KMS-11 (cell line): ENCODE measurements around the gene FAM219B.

Experiments used
- H2AFZ ChIP-seq: fragments of 200-600 bp; sonication (generic); 2 replicates; pipeline ENCODE4 v1.6.1; 2016; ENCODE audit warnings: antibody characterized with exemption, mixed run types, low read depth
- H3K27ac ChIP-seq: fragments of 200-600 bp; sonication (generic); 2 replicates; pipeline ENCODE4 v1.6.1; 2016; ENCODE audit warnings: mild to moderate bottlenecking, mixed run types
- H3K27me3 ChIP-seq: fragments of 200-600 bp; sonication (generic); 2 replicates; pipeline ENCODE4 v1.6.1; 2017; ENCODE audit warnings: mild to moderate bottlenecking, low read depth, mixed run types, moderate library complexity; ENCODE audit not compliant: insufficient read depth
- H3K36me3 ChIP-seq: fragments of 200-600 bp; sonication (generic); 2 replicates; pipeline ENCODE4 v1.6.1; 2017; ENCODE audit warnings: mild to moderate bottlenecking, mixed run types; ENCODE audit not compliant: insufficient read depth
- H3K4me1 ChIP-seq: fragments of 200-600 bp; sonication (generic); 2 replicates; pipeline ENCODE4 v1.6.1; 2016; ENCODE audit warnings: mild to moderate bottlenecking, low read depth, mixed run types; ENCODE audit not compliant: poor library complexity, severe bottlenecking
- H3K4me2 ChIP-seq: fragments of 200-600 bp; sonication (generic); 2 replicates; pipeline ENCODE4 v1.7.0; 2016; ENCODE audit warnings: mild to moderate bottlenecking, mixed run types
- H3K4me3 ChIP-seq: fragments of 200-600 bp; sonication (generic); IDR thresholded peaks from 2 replicates; pipeline ENCODE4 v1.6.1; 2017; ENCODE audit warnings: low read depth, low read length, mixed read lengths; ENCODE audit not compliant: insufficient read depth
- H3K79me2 ChIP-seq: fragments of 200-600 bp; sonication (generic); 2 replicates; pipeline ENCODE4 v1.6.1; 2016; ENCODE audit warnings: low read depth, mixed run types; ENCODE audit not compliant: insufficient read depth
- H3K9ac ChIP-seq: fragments of 200-600 bp; sonication (generic); 2 replicates; pipeline ENCODE4 v1.6.1; 2016; ENCODE audit warnings: mild to moderate bottlenecking, mixed run types
- H4K20me1 ChIP-seq: fragments of 200-600 bp; sonication (generic); 2 replicates; pipeline ENCODE4 v1.6.1; 2016; ENCODE audit warnings: mild to moderate bottlenecking, mixed run types; ENCODE audit not compliant: insufficient read depth
- TF ChIP-seq, protein P1 (sequence below): fragments of 200-600 bp; sonication (generic); conservative IDR thresholded peaks from 2 replicates; pipeline ENCODE4 v1.6.1; 2017; ENCODE audit warnings: low read depth, mild to moderate bottlenecking, antibody characterized with exemption, low read length, moderate library complexity, mixed read lengths

The FAM219B gene

DNA sequence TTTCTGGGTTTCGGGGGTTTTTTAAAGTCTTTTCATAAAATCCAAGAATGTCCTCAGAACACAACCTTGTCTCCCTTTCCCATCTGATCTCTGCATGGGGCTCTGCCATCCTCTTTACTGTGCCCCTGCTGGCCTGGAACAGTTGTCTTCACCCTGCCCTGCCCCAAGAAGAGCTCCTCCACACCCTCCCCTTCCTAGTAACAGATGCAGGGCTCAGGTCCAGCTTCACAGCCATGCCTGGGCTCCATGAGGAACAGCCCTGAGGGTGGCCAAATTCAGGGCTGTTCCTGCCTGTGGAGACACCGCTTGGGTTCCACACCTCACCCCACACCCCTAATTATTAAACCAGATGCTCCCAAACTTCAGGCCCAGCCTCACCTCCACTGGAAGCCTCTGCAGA is 50.8 kb downstream of the FAM219B start:
- Histone ChIP-seq H3K9ac (no peak overlapping the region), H3K27ac (no peak overlapping the region), H3K4me2 (no peak overlapping the region), H2AFZ (no peak overlapping the region), H3K79me2 (no peaks in the 10 kb centered on the region), H3K4me1 (peaks cover 15% of the 10 kb centered on the region), H4K20me1 (no peaks in the 10 kb centered on the region), H3K36me3 (no peaks in the 10 kb centered on the region), H3K4me3 (no peak overlapping the region), H3K27me3 (no peaks in the 10 kb centered on the region)
- TF ChIP-seq, protein P1, sequence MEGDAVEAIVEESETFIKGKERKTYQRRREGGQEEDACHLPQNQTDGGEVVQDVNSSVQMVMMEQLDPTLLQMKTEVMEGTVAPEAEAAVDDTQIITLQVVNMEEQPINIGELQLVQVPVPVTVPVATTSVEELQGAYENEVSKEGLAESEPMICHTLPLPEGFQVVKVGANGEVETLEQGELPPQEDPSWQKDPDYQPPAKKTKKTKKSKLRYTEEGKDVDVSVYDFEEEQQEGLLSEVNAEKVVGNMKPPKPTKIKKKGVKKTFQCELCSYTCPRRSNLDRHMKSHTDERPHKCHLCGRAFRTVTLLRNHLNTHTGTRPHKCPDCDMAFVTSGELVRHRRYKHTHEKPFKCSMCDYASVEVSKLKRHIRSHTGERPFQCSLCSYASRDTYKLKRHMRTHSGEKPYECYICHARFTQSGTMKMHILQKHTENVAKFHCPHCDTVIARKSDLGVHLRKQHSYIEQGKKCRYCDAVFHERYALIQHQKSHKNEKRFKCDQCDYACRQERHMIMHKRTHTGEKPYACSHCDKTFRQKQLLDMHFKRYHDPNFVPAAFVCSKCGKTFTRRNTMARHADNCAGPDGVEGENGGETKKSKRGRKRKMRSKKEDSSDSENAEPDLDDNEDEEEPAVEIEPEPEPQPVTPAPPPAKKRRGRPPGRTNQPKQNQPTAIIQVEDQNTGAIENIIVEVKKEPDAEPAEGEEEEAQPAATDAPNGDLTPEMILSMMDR, result no peak

DNA sequence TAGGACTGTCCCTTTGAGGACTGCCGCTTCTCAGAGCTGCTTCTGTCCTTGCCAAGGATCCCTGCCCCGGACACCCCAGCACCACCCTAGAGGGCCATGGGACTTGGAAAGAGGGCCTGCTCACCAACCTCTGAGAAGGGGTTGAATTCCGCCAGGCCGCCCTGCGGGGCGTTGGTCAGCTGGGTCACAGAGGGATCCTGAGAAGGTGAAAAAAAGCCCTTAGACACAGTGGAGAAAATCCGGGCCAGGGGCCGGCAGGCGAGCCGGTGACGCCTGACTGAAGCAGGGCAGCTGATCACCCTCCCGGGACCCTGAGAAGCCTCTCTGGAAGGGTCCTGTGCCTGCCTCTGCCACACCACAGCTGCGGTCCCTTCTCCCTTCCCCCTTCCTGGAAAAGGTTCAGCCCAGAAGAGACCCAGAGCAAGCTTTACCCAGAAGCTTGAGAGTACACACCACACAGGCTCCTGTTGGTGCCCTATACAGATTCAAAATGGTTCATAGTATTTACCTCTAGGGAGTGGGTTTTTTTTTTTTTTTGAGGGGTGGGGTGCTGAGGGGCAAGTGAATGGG is 52.1 kb downstream of the FAM219B start:
- Histone ChIP-seq H3K4me2 (no peak overlapping the region), H3K27ac (no peak overlapping the region), H2AFZ (no peak overlapping the region), H3K4me3 (no peak overlapping the region), H3K27me3 (no peaks in the 10 kb centered on the region), H4K20me1 (no peaks in the 10 kb centered on the region), H3K9ac (no peak overlapping the region), H3K79me2 (no peaks in the 10 kb centered on the region), H3K4me1 (peaks cover 14% of the 10 kb centered on the region), H3K36me3 (no peaks in the 10 kb centered on the region)
- TF ChIP-seq, protein P1, result no peak

DNA sequence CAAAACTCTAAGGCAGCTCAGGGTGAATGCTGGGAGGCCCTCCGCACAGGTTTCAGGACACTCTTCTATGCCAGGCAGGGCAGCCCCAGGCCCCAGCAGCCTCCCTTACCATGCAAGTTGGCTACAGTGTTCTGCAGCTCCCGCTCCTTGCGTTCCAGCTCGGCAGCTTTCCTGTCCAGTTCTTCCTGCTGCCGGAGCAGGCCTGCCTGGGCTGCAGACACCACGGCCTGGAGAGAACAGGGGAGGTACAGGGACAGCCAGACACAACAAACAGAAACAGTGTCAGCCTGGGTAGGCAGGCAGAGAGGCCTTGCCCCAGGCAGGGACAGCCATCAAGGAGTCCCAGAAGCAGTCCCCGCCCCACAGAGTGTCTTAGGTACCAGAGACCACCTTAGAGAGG is 54.7 kb downstream of the FAM219B start:
- peaks cover 7% of the 10 kb centered on the region for H3K4me1 ChIP-seq
- H3K79me2 ChIP-seq, result no peaks in the 10 kb centered on the region
- no peak overlapping the region for H3K9ac ChIP-seq
- TF ChIP-seq, protein P1, result no peak
- no peaks in the 10 kb centered on the region for H3K36me3 ChIP-seq
- no peak overlapping the region for H2AFZ ChIP-seq
- no peaks in the 10 kb centered on the region for H3K27me3 ChIP-seq
- no peaks in the 10 kb centered on the region for H4K20me1 ChIP-seq
- no peak overlapping the region for H3K4me3 ChIP-seq
- no peak overlapping the region for H3K27ac ChIP-seq
- no peak overlapping the region for H3K4me2 ChIP-seq

DNA sequence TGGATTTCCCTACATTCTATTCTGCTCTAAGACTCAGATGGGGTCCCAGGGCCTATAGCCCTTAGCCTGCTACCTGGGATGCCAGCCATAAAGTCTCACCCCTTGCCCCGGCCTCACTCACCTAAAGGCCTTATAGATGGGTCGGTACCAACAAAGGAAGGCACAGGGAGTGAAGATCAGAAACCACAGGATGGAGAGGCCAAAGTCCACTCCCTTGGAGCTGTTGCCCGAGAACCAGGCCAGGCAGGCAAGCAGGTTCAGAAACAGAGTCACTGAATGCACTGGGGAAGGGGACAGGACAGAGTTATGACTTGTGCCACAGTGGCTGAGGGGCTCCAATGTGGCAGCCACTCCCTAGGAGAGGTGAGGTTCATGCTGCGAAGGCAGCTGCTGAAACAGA is 56.3 kb downstream of the FAM219B start:
- no peaks in the 10 kb centered on the region for H3K27me3 ChIP-seq
- H3K9ac ChIP-seq, result no peak overlapping the region
- peaks cover 7% of the 10 kb centered on the region for H3K4me1 ChIP-seq

More for the DNA sequence above, 56.3 kb downstream of the FAM219B start:
- Histone ChIP-seq H3K4me3 (no peak overlapping the region), H3K27ac (no peak overlapping the region), H3K36me3 (no peaks in the 10 kb centered on the region), H4K20me1 (no peaks in the 10 kb centered on the region), H2AFZ (no peak overlapping the region), H3K4me2 (no peak overlapping the region), H3K79me2 (no peaks in the 10 kb centered on the region)
- TF ChIP-seq, protein P1, result no peak
